Esophagus muscularis mucosa (tissue), 4 donors: ENCODE results near the gene ZNF530. TPM values are rescaled to one million over a fixed set of nuclear protein-coding genes. Genes with fewer than 3 reads are reported as not detected.
A peak's percentile ranks its signal among the peaks of the same experiment; 100 is the strongest.

Experiments
- DNase-seq: peaks from one replicate; pipeline ENCODE4 v3.0.0-alpha.2; 2017; ENCODE audit errors: extremely low spot score
- H3K27ac ChIP-seq, 4 donors: fragments of 200-600 bp; sonication (generic); replicated peaks in 1 of 4; 1 replicate in 3 of 4; 2 replicates in 1 of 4; pipeline ENCODE4 v1.5.1; 2016 to 2019; ENCODE audit warnings: mild to moderate bottlenecking in 1 of 4
- H3K27me3 ChIP-seq, 4 donors: fragments of 200-600 bp; sonication (generic); one replicate each; pipeline versions ENCODE4 v1.5.1 to v1.6.0; 2016 to 2019
- H3K36me3 ChIP-seq, 4 donors: fragments of 200-600 bp; sonication (generic); one replicate each; pipeline ENCODE4 v1.5.1; 2016 to 2019
- H3K4me1 ChIP-seq, 4 donors: fragments of 200-600 bp; sonication (generic); one replicate each; pipeline ENCODE4 v1.5.1; 2016 to 2019
- H3K4me3 ChIP-seq, 4 donors: fragments of 200-600 bp; sonication (generic); 1 replicate in 2 of 4; 2 replicates in 2 of 4; pipeline ENCODE4 v1.5.1; 2016 to 2019; ENCODE audit warnings: mild to moderate bottlenecking in 4 of 4, moderate library complexity in 1 of 4
- H3K9me3 ChIP-seq, 4 donors: fragments of 200-600 bp; sonication (generic); 1 replicate in 3 of 4; 2 replicates in 1 of 4; pipeline ENCODE4 v1.5.1; 2016 to 2019
- CTCF ChIP-seq, 3 experiments: fragments of 200-600 bp in 2 of 3; fragments of 450-650 bp in 1 of 3; sonication (generic) in 2 of 3; IDR thresholded peaks; one replicate each; pipeline ENCODE4 v1.5.1; 2017 to 2019; ENCODE audit warnings: antibody characterized with exemption in 3 of 3, mild to moderate bottlenecking in 2 of 3, moderate library complexity in 1 of 3
- EP300 ChIP-seq: sonication (generic); formaldehyde crosslinking; IDR thresholded peaks from one replicate; pipeline ENCODE4 v1.6.1; 2017; ENCODE audit warnings: antibody characterized with exemption
- POLR2A ChIP-seq: fragments of 450-650 bp; IDR thresholded peaks from one replicate; pipeline ENCODE4 v1.6.1; 2017; ENCODE audit warnings: antibody characterized with exemption, moderate library complexity, mild to moderate bottlenecking, low read depth
- POLR2AphosphoS5 ChIP-seq, 2 donors: sonication (generic); formaldehyde crosslinking; IDR thresholded peaks; one replicate each; pipeline ENCODE4 v1.6.1; 2017; ENCODE audit warnings: antibody characterized with exemption in 2 of 2
- WGBS: methylation state at CpG from one replicate; pipeline ENCODE4 v1.1.5; 2018; 5-methylcytosine and 5-hydroxymethylcytosine counted together
- intact Hi-C: fragments of 100-400 bp; cut with DNase I; formaldehyde crosslinking; loops from one replicate; pipeline ENCODE4 v1.15.1; 2023
- total RNA-seq, 4 donors: library from RNA; depleted of rRNA; stranded (reverse); fragments of >200 nt; gene quantifications; one replicate each; pipeline versions ENCODE4 v1.1.0 to v1.2.1, GENCODE V29; 2016

ZNF530 gene
- total RNA-seq, 4 donors from 2014 or later: 1.2 to 6.9 (median 2.8) TPM

- no peak for TF ChIP-seq CTCF (IDR thresholded peaks at IDR 0.05)
- Histone ChIP-seq H3K27me3 (no peaks in the 10 kb centered on the region), H3K36me3 (peaks cover 10 to 32% (median 25%) of the 10 kb centered on the region in 4 donors), H3K27ac (no peak overlapping the region), H3K9me3 (peaks cover 4 to 50% (median 36%) of the 10 kb centered on the region in 4 donors), H3K4me3 (no peak overlapping the region), H3K4me1 (peaks cover 4 to 23% (median 14%) of the 10 kb centered on the region in 4 donors)
- intact Hi-C loops: no loop called here
- DNase-seq: no peak
- WGBS: 86% methylated on average over 4 of the region's 4 CpGs
Measured at GRCh38 chr19:57611113-57611512, 11.4 kb downstream of the ZNF530 start.

- TF ChIP-seq POLR2A: no peak
- TF ChIP-seq CTCF (IDR thresholded peaks at IDR 0.05): peak in 1 of 3 experiments; percentile 27
- TF ChIP-seq POLR2AphosphoS5 (IDR thresholded peaks at IDR 0.05): peak; percentile 71 to 86
Measured at GRCh38 chr19:57613941-57614743, 14.5 kb downstream of the ZNF530 start, which contains the start of gene ZNF134. TSS of gene ZNF134 (plus strand) at chr19:57614242. CDS start at chr19:57619469, 5,227 bp downstream.

GRCh38 chr19:57615346-57615745 lies 15.7 kb downstream of the ZNF530 start:
- WGBS: 77% methylated on average over 3 of the region's 3 CpGs
- DNase-seq: no peak
- intact Hi-C loops: no loop called here
- Histone ChIP-seq H3K27me3 (no peaks in the 10 kb centered on the region), H3K4me3 (peak overlapping the region in 3 of 4 donors; percentile 91 to 99 (median 92)), H3K9me3 (peaks cover 25 to 65% (median 57%) of the 10 kb centered on the region in 4 donors), H3K4me1 (peaks cover 4 to 23% (median 14%) of the 10 kb centered on the region in 4 donors), H3K27ac (no peak overlapping the region), H3K36me3 (peaks cover 45 to 51% (median 51%) of the 10 kb centered on the region in 4 donors)
- TF ChIP-seq CTCF (IDR thresholded peaks at IDR 0.05) (no peak), EP300 (no peak), POLR2AphosphoS5 (IDR thresholded peaks at IDR 0.05) (no peak), POLR2A (no peak)

More at GRCh38 chr19:57613941-57614743, 14.5 kb downstream of the ZNF530 start, which contains the start of gene ZNF134:
- peaks cover 14 to 53% (median 48%) of the 10 kb centered on the region in 4 donors for H3K9me3 ChIP-seq
- H3K27ac ChIP-seq: peak within 1 kb of the TSS; percentile 74 to 81 (median 80)
- peak within 1 kb of the TSS; percentile 82 to 99 (median 92) for H3K4me3 ChIP-seq
- WGBS: 0% methylated on average over 12 of the region's 64 CpGs
- H3K27me3 ChIP-seq: no peaks in the 10 kb centered on the region
- H3K36me3 ChIP-seq: peaks cover 33 to 39% (median 39%) of the 10 kb centered on the region in 4 donors
- peaks cover 4 to 23% (median 14%) of the 10 kb centered on the region in 4 donors for H3K4me1 ChIP-seq
- DNase-seq: peak; percentile 96
- intact Hi-C loops: no loop called here

- 95% methylated on average over 10 of the region's 10 CpGs for WGBS
- Histone ChIP-seq H3K4me1 (peaks cover 0 to under 1% (median 0%) of the 10 kb centered on the region in 4 donors), H3K27ac (no peak overlapping the region), H3K27me3 (no peaks in the 10 kb centered on the region), H3K4me3 (peak overlapping the region in 1 of 4 donors; percentile 11), H3K36me3 (peaks cover 73 to 89% (median 87%) of the 10 kb centered on the region in 4 donors), H3K9me3 (peaks cover 51 to 100% (median 99%) of the 10 kb centered on the region in 4 donors)
- no peak for DNase-seq
- TF ChIP-seq CTCF (IDR thresholded peaks at IDR 0.05) (no peak), EP300 (no peak), POLR2AphosphoS5 (IDR thresholded peaks at IDR 0.05) (no peak), POLR2A (no peak)
- intact Hi-C loops: no loop called here
Measured at GRCh38 chr19:57620673-57621348, 21.1 kb downstream of the ZNF530 start.
